ENCODE data around the gene CTPS1. TPM values are rescaled to one million over a fixed set of nuclear protein-coding genes. Genes with fewer than 3 reads are reported as not detected.
A peak's percentile ranks its signal among the peaks of the same experiment; 100 is the strongest.

The CTPS1 gene
- 41.6 to 42.9 TPM (median 41.8 TPM) in 3 replicates for total RNA-seq

- H3K27ac Mint-ChIP-seq = peak within 1 kb of the TSS; percentile 89
- peak; percentile 93 to 99 for DNase-seq (ENCODE audit: low spot score in 2 of 2, unreplicated experiment in 2 of 2)
- peaks cover 30% of the 10 kb centered on the region for H3K4me1 Mint-ChIP-seq
- peaks cover 6% of the 10 kb centered on the region for H3K36me3 Mint-ChIP-seq
- TF ChIP-seq CTCF (IDR thresholded peaks at IDR 0.05; ENCODE audit: unreplicated experiment) = no peak
- no peaks in the 10 kb centered on the region for H3K27me3 Mint-ChIP-seq (ENCODE audit: low read depth)
- H3K9me3 Mint-ChIP-seq = no peaks in the 10 kb centered on the region
- H3K4me3 Mint-ChIP-seq = peak within 1 kb of the TSS; percentile 77
These were observed at the start of gene CTPS1 for GRCh38 chr1:40979241-40980067. Gene CTPS1, plus strand, starts transcription at chr1:40979696. Its CDS starts 3,595 bp downstream, at chr1:40983291.

GRCh38 chr1:40930174-40930964 is 49.1 kb upstream of the CTPS1 start:
- Mint-ChIP-seq H3K27ac (no peak overlapping the region), H3K4me3 (no peak overlapping the region), H3K27me3 (ENCODE audit: low read depth) (no peaks in the 10 kb centered on the region), H3K4me1 (peaks cover 14% of the 10 kb centered on the region), H3K9me3 (no peaks in the 10 kb centered on the region), H3K36me3 (no peaks in the 10 kb centered on the region)
- DNase-seq (ENCODE audit: low spot score in 2 of 2, unreplicated experiment in 2 of 2) = no peak
- no peak for TF ChIP-seq CTCF (IDR thresholded peaks at IDR 0.05; ENCODE audit: unreplicated experiment)

- TF ChIP-seq CTCF (IDR thresholded peaks at IDR 0.05; ENCODE audit: unreplicated experiment) = no peak
- Mint-ChIP-seq H3K4me1 (peaks cover 14% of the 10 kb centered on the region), H3K9me3 (no peaks in the 10 kb centered on the region), H3K27ac (no peak overlapping the region), H3K36me3 (no peaks in the 10 kb centered on the region), H3K4me3 (no peak overlapping the region), H3K27me3 (ENCODE audit: low read depth) (no peaks in the 10 kb centered on the region)
- DNase-seq (ENCODE audit: low spot score in 2 of 2, unreplicated experiment in 2 of 2) = no peak
These were observed 47.9 kb upstream of the CTPS1 start for GRCh38 chr1:40931601-40932000.

GRCh38 chr1:40932006-40932405 is 47.5 kb upstream of the CTPS1 start:
- Mint-ChIP-seq H3K9me3 (no peaks in the 10 kb centered on the region), H3K27ac (no peak overlapping the region), H3K27me3 (ENCODE audit: low read depth) (no peaks in the 10 kb centered on the region), H3K4me3 (no peak overlapping the region), H3K36me3 (no peaks in the 10 kb centered on the region), H3K4me1 (peaks cover 14% of the 10 kb centered on the region)
- DNase-seq (ENCODE audit: low spot score in 2 of 2, unreplicated experiment in 2 of 2) = no peak
- no peak for TF ChIP-seq CTCF (IDR thresholded peaks at IDR 0.05; ENCODE audit: unreplicated experiment)

GRCh38 chr1:40936931-40937339 is 42.6 kb upstream of the CTPS1 start:
- H3K27me3 Mint-ChIP-seq (ENCODE audit: low read depth) = no peaks in the 10 kb centered on the region
- H3K4me3 Mint-ChIP-seq = no peak overlapping the region
- peaks cover 5% of the 10 kb centered on the region for H3K4me1 Mint-ChIP-seq
- H3K9me3 Mint-ChIP-seq = no peaks in the 10 kb centered on the region
- no peak for TF ChIP-seq CTCF (IDR thresholded peaks at IDR 0.05; ENCODE audit: unreplicated experiment)
- no peak for DNase-seq (ENCODE audit: low spot score in 2 of 2, unreplicated experiment in 2 of 2)
- H3K27ac Mint-ChIP-seq = no peak overlapping the region
- no peaks in the 10 kb centered on the region for H3K36me3 Mint-ChIP-seq

Measured in mesothelial cell of epicardium (in vitro differentiated cells).